ENCODE measurements around the gene PBX1. TPM values are rescaled to one million over a fixed set of nuclear protein-coding genes. Genes with fewer than 3 reads are reported as not detected.

The PBX1 gene
- total RNA-seq, 1 experiment from 2014 or later, result 102 TPM

- 0 out of 2 replicates have a peak overlapping the region, but pooled peaks have one; percentile 6 for H3K27ac Mint-ChIP-seq
- H3K27me3 Mint-ChIP-seq (ENCODE audit: low read depth), result no peaks in the 10 kb centered on the region
- H3K9me3 Mint-ChIP-seq, result no peaks in the 10 kb centered on the region
- peaks cover 5% of the 10 kb centered on the region for H3K36me3 Mint-ChIP-seq
- ChIA-PET POLR2A (no interaction called here), CTCF (no interaction called here)
- DNase-seq (ENCODE audit: low spot score) (no peak), ATAC-seq (no peak)
- no peak overlapping the region for H3K4me3 Mint-ChIP-seq
- H3K4me1 Mint-ChIP-seq, result peaks cover 50% of the 10 kb centered on the region
- TF ChIP-seq ZNF423 (CRISPR knock-in tag; IDR thresholded peaks at IDR 0.05), result no peak
- TF ChIP-seq, protein P1, sequence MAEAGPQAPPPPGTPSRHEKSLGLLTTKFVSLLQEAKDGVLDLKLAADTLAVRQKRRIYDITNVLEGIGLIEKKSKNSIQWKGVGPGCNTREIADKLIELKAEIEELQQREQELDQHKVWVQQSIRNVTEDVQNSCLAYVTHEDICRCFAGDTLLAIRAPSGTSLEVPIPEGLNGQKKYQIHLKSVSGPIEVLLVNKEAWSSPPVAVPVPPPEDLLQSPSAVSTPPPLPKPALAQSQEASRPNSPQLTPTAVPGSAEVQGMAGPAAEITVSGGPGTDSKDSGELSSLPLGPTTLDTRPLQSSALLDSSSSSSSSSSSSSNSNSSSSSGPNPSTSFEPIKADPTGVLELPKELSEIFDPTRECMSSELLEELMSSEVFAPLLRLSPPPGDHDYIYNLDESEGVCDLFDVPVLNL (CRISPR knock-in tag; IDR thresholded peaks at IDR 0.05; ENCODE audit: borderline replicate concordance, low read depth), result no peak
- TF ChIP-seq, protein P2, sequence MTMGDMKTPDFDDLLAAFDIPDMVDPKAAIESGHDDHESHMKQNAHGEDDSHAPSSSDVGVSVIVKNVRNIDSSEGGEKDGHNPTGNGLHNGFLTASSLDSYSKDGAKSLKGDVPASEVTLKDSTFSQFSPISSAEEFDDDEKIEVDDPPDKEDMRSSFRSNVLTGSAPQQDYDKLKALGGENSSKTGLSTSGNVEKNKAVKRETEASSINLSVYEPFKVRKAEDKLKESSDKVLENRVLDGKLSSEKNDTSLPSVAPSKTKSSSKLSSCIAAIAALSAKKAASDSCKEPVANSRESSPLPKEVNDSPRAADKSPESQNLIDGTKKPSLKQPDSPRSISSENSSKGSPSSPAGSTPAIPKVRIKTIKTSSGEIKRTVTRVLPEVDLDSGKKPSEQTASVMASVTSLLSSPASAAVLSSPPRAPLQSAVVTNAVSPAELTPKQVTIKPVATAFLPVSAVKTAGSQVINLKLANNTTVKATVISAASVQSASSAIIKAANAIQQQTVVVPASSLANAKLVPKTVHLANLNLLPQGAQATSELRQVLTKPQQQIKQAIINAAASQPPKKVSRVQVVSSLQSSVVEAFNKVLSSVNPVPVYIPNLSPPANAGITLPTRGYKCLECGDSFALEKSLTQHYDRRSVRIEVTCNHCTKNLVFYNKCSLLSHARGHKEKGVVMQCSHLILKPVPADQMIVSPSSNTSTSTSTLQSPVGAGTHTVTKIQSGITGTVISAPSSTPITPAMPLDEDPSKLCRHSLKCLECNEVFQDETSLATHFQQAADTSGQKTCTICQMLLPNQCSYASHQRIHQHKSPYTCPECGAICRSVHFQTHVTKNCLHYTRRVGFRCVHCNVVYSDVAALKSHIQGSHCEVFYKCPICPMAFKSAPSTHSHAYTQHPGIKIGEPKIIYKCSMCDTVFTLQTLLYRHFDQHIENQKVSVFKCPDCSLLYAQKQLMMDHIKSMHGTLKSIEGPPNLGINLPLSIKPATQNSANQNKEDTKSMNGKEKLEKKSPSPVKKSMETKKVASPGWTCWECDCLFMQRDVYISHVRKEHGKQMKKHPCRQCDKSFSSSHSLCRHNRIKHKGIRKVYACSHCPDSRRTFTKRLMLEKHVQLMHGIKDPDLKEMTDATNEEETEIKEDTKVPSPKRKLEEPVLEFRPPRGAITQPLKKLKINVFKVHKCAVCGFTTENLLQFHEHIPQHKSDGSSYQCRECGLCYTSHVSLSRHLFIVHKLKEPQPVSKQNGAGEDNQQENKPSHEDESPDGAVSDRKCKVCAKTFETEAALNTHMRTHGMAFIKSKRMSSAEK (CRISPR knock-in tag; IDR thresholded peaks at IDR 0.05; ENCODE audit: borderline replicate concordance), result no peak
- TF ChIP-seq, protein P3, sequence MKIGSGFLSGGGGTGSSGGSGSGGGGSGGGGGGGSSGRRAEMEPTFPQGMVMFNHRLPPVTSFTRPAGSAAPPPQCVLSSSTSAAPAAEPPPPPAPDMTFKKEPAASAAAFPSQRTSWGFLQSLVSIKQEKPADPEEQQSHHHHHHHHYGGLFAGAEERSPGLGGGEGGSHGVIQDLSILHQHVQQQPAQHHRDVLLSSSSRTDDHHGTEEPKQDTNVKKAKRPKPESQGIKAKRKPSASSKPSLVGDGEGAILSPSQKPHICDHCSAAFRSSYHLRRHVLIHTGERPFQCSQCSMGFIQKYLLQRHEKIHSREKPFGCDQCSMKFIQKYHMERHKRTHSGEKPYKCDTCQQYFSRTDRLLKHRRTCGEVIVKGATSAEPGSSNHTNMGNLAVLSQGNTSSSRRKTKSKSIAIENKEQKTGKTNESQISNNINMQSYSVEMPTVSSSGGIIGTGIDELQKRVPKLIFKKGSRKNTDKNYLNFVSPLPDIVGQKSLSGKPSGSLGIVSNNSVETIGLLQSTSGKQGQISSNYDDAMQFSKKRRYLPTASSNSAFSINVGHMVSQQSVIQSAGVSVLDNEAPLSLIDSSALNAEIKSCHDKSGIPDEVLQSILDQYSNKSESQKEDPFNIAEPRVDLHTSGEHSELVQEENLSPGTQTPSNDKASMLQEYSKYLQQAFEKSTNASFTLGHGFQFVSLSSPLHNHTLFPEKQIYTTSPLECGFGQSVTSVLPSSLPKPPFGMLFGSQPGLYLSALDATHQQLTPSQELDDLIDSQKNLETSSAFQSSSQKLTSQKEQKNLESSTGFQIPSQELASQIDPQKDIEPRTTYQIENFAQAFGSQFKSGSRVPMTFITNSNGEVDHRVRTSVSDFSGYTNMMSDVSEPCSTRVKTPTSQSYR (CRISPR knock-in tag; IDR thresholded peaks at IDR 0.05), result no peak
- no peak for TF ChIP-seq CBFB (CRISPR knock-in tag; IDR thresholded peaks at IDR 0.05; ENCODE audit: low read depth)
- no peak for TF ChIP-seq TEAD1 (CRISPR knock-in tag; IDR thresholded peaks at IDR 0.05)
- no peak for TF ChIP-seq KAT7 (CRISPR knock-in tag; IDR thresholded peaks at IDR 0.05; ENCODE audit: borderline replicate concordance)
- no peak for TF ChIP-seq FOXJ3 (CRISPR knock-in tag; IDR thresholded peaks at IDR 0.05; ENCODE audit: borderline replicate concordance)
- no peak for TF ChIP-seq MAX (CRISPR knock-in tag; IDR thresholded peaks at IDR 0.05)
- TF ChIP-seq MYBL2 (CRISPR knock-in tag; IDR thresholded peaks at IDR 0.05), result no peak
Observed at GRCh38 chr1:164790081-164790480, 231.1 kb downstream of the PBX1 start.

- TF ChIP-seq ZNF138 (CRISPR knock-in tag; conservative IDR thresholded peaks at IDR 0.05) (no peak), E2F1 (CRISPR knock-in tag; IDR thresholded peaks at IDR 0.05) (no peak), USF1 (CRISPR knock-in tag; IDR thresholded peaks at IDR 0.05) (no peak), ZNF219 (CRISPR knock-in tag; IDR thresholded peaks at IDR 0.05; ENCODE audit: borderline replicate concordance) (no peak), ZNF121 (CRISPR knock-in tag; IDR thresholded peaks at IDR 0.05) (no peak), JUN (CRISPR knock-in tag; IDR thresholded peaks at IDR 0.05) (no peak), CDX4 (CRISPR knock-in tag; IDR thresholded peaks at IDR 0.05; ENCODE audit: borderline replicate concordance) (no peak), ZBTB21 (CRISPR knock-in tag; IDR thresholded peaks at IDR 0.05; ENCODE audit: borderline replicate concordance) (no peak), HMGA2 (CRISPR knock-in tag; IDR thresholded peaks at IDR 0.05) (no peak), GABPB1 (CRISPR knock-in tag; IDR thresholded peaks at IDR 0.05) (no peak), SP1 (CRISPR knock-in tag; conservative IDR thresholded peaks at IDR 0.05) (no peak)
- CTCF ChIA-PET, result no interaction called here
- H3K27me3 Mint-ChIP-seq (ENCODE audit: low read depth), result no peaks in the 10 kb centered on the region
- no peaks in the 10 kb centered on the region for H3K9me3 Mint-ChIP-seq
- ATAC-seq, result no peak
- DNase-seq (ENCODE audit: low spot score), result no peak
- peaks cover 36% of the 10 kb centered on the region for H3K4me1 Mint-ChIP-seq
- peaks cover 5% of the 10 kb centered on the region for H3K36me3 Mint-ChIP-seq
- 0 out of 2 replicates have a peak overlapping the region, but pooled peaks have one; percentile 45 for H3K27ac Mint-ChIP-seq
- H3K4me3 Mint-ChIP-seq, result no peak overlapping the region
- POLR2A ChIA-PET, result no interaction called here
Observed at GRCh38 chr1:164792410-164793004, 233.5 kb downstream of the PBX1 start.
